DMS153 treated with DMSO at 0.1 percent for 48 hours (cell line): ENCODE results near the gene RBM6.
"Not testable (repeated sequence)": the region's sequence is repeated elsewhere in the genome, so short reads cannot be mapped to it uniquely, and the experiment has no call there.

Source experiments
- DNase-seq: peaks from one replicate; lab custom pipeline; 2025; ENCODE audit not compliant: unreplicated experiment; lab: John Stamatoyannopoulos, UW

The RBM6 gene

GRCh38 chr3:49916686-49917085 lies 23.3 kb upstream of the RBM6 start:
- DNase-seq: no peak

- not testable (repeated sequence) for DNase-seq
These were observed 22.0 kb upstream of the RBM6 start for GRCh38 chr3:49917806-49918590.

GRCh38 chr3:49924683-49925082 lies 15.3 kb upstream of the RBM6 start:
- no peak for DNase-seq

DNA sequence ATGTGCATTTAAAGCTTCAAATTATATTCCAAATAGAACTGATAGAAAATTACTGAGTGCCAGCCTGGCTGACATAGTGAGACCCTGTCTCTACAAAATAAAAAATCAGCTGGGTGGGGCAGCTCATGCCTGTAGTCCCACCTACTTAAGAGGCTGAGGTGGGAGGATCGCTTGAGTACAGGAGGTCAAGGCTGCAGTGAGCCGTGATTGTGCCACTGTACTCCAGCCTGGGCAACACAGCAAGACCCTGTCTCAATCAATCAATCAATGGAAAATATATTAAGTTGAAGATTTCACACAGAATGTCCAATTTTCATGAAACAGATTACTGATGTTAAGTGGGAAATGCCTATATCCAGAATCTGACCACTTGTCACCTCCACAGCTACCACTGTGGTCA lies 14.5 kb upstream of the RBM6 start:
- no peak for DNase-seq

GRCh38 chr3:49926117-49926728 lies 13.7 kb upstream of the RBM6 start:
- no peak for DNase-seq

DNA sequence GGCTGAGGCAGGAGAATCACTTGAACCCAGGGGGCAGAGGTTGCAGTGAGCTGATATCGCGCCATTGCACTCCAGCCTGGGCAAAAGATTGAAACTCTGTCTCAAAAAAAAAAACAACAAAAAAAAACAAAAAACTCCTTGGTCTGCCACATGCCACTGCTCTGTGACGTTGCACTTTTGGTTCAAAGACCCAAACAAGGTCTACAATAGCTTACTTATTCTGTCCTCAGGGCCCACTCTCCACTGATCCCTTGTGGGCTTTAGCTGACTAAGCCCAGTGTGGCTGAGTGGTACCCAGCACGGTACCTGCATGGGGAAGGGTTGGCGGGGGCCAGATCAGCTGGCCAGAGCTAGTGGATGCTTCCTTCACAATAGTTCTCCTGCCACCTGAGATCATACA lies 12.2 kb upstream of the RBM6 start:
- no peak for DNase-seq

GRCh38 chr3:49928481-49929017 lies 11.4 kb upstream of the RBM6 start:
- DNase-seq: no peak

- peak; percentile 52 for DNase-seq
These were observed 10.4 kb upstream of the RBM6 start, which contains the start of gene MON1A for GRCh38 chr3:49929291-49930167. MON1A (minus strand) TSS chr3:49929811; CDS start chr3:49913346, 16,465 bp downstream.

DNA sequence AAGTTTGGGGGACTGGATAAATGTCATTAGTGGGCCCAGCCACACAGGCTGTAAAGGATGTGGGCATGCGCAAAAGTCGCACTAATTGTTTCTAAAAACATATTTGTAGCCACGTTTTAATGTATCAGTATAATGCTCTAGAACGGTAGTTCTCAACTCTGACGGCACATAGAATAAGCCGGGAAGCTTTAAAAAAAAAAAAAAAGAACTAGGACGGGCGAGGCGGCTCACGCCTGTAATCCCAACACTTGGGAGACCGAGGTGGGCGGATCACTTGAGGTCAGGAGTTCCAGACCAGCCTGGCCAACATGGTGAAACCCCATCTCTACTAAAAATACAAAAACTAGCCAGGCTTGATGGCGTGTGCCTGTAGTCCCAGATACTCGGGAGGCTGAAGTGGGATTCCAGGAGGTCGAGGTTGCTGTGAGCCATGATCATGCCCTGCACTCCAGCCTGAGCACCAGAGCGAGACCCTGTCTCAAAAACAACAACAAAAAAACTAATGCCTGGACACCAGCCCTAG lies 9.7 kb upstream of the RBM6 start:
- no peak for DNase-seq

DNA sequence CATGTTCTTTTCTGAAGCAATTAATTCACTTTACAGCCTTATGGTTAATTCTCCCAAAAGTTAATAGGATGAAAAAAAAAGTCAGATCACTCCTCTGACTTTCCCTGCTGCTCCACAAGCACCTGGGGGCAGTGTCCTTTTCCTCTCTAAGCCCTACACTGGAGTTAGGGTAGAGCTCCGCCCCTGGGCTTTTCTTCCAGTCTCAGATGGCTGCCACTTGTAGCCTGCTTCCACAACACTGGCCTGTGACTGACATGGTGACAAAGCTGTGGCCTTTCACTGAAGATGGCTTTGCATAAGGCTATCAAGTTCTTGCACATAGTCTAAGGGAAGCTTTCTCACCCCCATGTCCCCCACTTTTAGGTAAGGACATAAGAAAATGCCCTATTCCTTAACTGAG lies 9.0 kb upstream of the RBM6 start:
- peak; percentile 13 for DNase-seq

DNA sequence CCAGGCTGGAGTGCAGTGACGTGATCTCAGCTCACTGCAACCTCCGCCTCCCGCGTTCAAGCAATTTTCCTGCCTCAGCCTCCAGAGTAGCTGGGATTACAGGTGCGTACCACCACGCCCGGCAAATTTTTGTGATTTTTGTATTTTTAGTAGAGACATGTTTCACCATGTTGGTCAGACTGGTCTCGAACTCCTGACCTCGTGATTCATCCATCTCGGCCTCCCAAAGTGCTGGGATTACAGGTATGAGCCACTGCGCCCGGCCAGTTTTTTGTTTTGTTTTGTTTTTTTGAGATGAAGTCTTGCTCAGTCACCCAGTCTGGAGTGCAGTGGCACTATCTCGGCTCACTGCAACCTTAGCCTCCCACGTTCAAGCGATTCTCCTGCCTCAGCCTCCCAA lies 7.7 kb upstream of the RBM6 start:
- DNase-seq: not testable (repeated sequence)

DNA sequence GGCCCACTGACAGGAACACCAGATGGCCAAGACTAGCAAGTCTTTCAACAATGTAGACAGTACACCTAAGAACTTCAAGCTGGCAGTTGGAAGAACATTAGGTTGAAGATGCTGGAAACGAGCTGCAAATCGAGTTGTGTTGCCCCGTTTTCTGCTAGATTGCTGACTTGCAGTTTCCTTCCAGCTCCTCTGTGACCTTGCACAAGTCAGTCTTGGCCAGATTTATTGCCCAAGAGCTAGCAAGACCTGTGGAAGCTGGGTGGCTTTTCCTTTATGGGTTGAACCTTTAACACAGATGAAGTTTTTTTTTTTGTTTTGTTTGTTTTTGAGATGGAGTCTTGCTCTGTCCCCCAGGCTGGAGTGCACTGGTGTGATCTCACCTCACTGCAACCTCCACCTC lies 2.9 kb upstream of the RBM6 start:
- DNase-seq: no peak

GRCh38 chr3:49940667-49941249 lies 808 bp downstream of the RBM6 start:
- no peak for DNase-seq

DNA sequence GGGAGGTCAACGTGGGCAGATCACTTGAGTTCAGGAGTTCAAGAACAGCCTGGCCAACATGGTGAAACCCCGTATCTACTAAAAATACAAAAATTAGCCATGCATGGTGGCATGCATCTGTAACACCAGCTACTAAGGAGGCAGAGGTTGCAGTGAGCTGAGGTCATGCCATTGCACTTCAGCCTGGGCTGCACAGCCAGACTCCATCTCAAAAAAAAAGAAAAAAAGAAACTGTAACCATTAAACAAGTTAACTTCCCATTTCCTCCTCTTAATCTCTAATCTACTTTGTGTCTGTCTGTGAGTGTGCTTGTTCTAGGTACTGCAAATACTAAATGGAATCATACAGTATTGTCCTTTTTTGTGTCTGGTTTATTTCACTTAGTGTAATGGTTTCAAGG lies 2.7 kb downstream of the RBM6 start:
- no peak for DNase-seq

DNA sequence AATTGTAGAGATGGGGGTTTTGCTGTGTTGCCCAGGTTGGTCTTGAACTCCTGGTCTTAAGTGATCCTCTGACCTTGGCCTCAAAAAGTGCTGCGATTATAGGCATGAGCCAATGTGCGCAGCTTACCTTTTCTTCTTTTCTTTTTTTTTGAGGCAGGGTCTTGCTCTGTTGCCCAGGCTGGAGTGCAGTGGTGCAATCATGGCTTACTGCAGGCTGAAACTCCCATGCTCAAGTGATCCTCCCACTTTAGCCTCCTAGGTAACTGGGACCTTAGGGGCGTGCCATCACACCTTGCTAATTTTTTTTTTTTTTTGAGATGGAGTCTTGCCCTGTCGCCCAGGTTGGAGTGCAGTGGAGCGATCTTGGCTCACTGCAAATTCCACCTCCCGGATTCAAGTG lies 13.0 kb downstream of the RBM6 start:
- no peak for DNase-seq

DNA sequence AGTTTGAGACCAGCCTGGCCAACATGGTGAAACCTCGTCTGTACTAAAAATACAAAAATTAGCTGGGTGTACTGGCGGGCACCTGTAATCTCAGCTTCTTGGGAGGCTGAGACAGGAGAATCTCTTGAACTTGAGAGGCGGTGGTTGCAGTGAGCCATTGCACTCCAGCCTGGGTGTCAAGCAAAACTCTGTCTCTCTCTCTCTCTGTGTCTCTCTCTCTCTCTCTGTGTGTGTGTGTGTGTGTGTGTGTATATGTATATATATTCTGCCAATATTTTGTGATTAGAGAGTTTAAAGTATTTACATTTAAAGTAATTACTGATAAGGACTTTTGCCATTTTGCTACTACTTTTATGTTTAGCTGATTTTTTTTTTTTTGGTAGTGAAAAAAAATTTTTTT lies 15.7 kb downstream of the RBM6 start:
- no peak for DNase-seq

DNA sequence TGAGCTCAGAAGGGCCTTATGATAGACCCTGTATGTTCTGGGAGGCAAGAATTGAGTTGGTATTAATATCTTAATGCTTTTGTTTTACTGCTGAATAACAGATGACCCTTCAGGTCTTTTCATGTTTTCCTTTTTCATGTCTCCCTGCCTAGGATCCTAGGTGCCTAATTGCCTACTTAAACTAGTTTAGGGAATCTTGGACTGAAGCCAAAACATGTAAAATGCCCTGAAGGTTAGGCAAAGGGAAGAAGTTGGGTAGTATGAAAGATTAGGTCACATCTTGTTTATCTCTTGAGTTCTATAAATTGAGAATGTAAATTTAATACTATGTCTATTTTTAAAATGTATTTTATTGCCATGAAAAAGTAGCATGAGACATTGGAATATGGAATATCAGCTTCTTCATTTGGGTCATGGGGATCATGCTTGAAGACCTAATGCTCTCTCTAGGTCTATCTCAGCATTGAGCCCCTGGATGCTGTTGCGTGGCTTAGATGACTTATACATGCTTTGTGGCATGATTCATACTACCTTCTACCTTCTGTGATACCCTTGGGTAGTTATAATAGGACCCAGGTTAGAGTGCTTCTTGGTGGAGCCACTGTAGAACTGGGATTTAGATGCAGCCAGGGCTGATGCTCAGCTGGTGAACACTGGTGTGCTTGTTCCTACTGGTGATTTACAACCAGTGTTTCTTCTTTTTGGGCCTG lies 26.4 kb downstream of the RBM6 start:
- DNase-seq: no peak

DNA sequence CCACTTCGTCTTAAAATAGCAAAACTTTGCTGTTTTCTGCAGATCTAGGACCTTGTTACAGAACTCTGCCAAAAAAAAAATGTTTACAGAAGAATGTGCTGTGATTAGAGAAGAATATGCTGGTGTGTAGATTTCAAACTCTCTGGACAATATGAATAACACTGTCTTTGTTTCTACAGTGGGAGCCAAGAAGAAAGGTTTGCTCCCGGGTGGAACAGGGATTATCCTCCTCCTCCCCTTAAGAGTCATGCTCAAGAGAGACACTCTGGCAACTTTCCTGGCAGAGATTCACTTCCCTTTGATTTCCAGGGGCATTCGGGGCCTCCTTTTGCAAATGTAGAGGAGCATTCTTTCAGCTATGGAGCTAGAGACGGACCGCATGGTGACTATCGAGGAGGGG lies 27.3 kb downstream of the RBM6 start:
- no peak for DNase-seq

DNA sequence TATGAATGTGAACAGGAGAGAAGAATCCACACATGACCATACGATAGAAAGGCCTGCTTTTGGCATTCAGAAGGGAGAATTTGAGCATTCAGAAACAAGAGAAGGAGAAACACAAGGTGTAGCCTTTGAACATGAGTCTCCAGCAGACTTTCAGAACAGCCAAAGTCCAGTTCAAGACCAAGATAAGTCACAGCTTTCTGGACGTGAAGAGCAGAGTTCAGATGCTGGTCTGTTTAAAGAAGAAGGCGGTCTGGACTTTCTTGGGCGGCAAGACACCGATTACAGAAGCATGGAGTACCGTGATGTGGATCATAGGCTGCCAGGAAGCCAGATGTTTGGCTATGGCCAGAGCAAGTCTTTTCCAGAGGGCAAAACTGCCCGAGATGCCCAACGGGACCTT lies 28.4 kb downstream of the RBM6 start:
- DNase-seq: no peak

GRCh38 chr3:49972656-49973055 lies 32.7 kb downstream of the RBM6 start:
- DNase-seq: no peak
